Panc1 (cell line): Measurements from ENCODE around the gene ABI3BP. TPM values are rescaled to one million over a fixed set of nuclear protein-coding genes. Genes with fewer than 3 reads are reported as not detected.

Experiments
- ATAC-seq: fragments of 200-7000 bp; cut with Tn5 transposase; 2 replicates; pipeline ENCODE4 v1.9.1; 2020; ENCODE audit warnings: mild to moderate bottlenecking, moderate library complexity
- BruUV-seq: library from RNA; stranded (reverse); fragments of 400-500 nt; replicated peaks from 2 replicates; lab custom pipeline; 2021; lab: Mats Ljungman, UMichigan
- CTCF ChIA-PET: fragments of 300-600 bp; sonication (Branson Sonifier 250); formaldehyde crosslinking; loops from one replicate; lab custom pipeline; 2022; ENCODE audit warnings: antibody characterized with exemption; lab: Charles Lee
- POLR2A ChIA-PET: fragments of 300-600 bp; sonication (Branson Sonifier 250); formaldehyde crosslinking; loops from one replicate; lab custom pipeline; 2022; ENCODE audit warnings: antibody characterized with exemption; lab: Charles Lee
- DNase-seq: peaks from one replicate; pipeline ENCODE4 v3.0.0-alpha.2; 2010; ENCODE audit warnings: low read depth, low spot score
- H3K27ac ChIP-seq: 2 replicates; pipeline ENCODE4 v1.5.1; 2011; ENCODE audit warnings: mild to moderate bottlenecking, low read length, inconsistent platforms
- H3K27me3 ChIP-seq: fragments of 200-500 bp; sonication (Bioruptor generic); 2 replicates; pipeline ENCODE4 v1.6.0; 2014; ENCODE audit warnings: low read length, inconsistent platforms; ENCODE audit not compliant: control insufficient read depth, insufficient read depth
- H3K36me3 ChIP-seq: fragments of 200-500 bp; sonication (Bioruptor generic); 2 replicates; pipeline ENCODE4 v1.5.1; 2014; ENCODE audit warnings: inconsistent platforms, mild to moderate bottlenecking, low read length, moderate library complexity; ENCODE audit not compliant: control insufficient read depth, insufficient read depth
- H3K4me1 ChIP-seq: 2 replicates; pipeline ENCODE4 v1.5.1; 2011; ENCODE audit warnings: inconsistent platforms, mild to moderate bottlenecking, low read length, moderate library complexity; ENCODE audit not compliant: control insufficient read depth, insufficient read depth
- H3K4me3 ChIP-seq, 2 experiments: 2 replicates each; pipeline ENCODE4 v1.5.1; 2011 to 2012; ENCODE audit warnings: low read depth in 2 of 2, low read length in 2 of 2, mild to moderate bottlenecking in 2 of 2, inconsistent platforms in 1 of 2, moderate library complexity in 1 of 2
- H3K9me3 ChIP-seq: fragments of 200-500 bp; sonication (Bioruptor generic); 2 replicates; pipeline ENCODE4 v1.5.1; 2014; ENCODE audit warnings: low read depth, mild to moderate bottlenecking, inconsistent platforms, low read length, moderate library complexity; ENCODE audit not compliant: control insufficient read depth, insufficient read depth
- POLR2AphosphoS5 ChIP-seq: IDR thresholded peaks from 2 replicates; pipeline ENCODE4 v1.6.1; 2012; ENCODE audit warnings: mild to moderate bottlenecking, low read depth, low read length, moderate library complexity
- REST ChIP-seq, 2 experiments: IDR thresholded peaks; 2 replicates each; pipeline ENCODE4 v1.6.1; 2011 to 2012; ENCODE audit warnings: low read depth in 2 of 2, control low read depth in 1 of 2, low read length in 1 of 2, mild to moderate bottlenecking in 1 of 2, moderate library complexity in 1 of 2; ENCODE audit not compliant: insufficient read depth in 1 of 2
- SIN3A ChIP-seq: IDR thresholded peaks from 2 replicates; pipeline ENCODE4 v1.6.1; 2012; ENCODE audit warnings: low read depth, mild to moderate bottlenecking, low read length, moderate library complexity, borderline replicate concordance; ENCODE audit not compliant: insufficient read depth
- TCF7L2 ChIP-seq: IDR thresholded peaks from 2 replicates; pipeline ENCODE4 v1.6.1; 2011; ENCODE audit warnings: mild to moderate bottlenecking, low read depth, low read length, inconsistent platforms
- in situ Hi-C: cut with HindIII; loops from 2 replicates; pipeline ENCODE4 v1.10.0; 2016; ENCODE audit warnings: low sequenced_read_pairs, low pct_unique_long_range_greater_than_20kb
- intact Hi-C: fragments of 100-400 bp; cut with micrococcal nuclease; formaldehyde crosslinking; loops from one replicate; pipeline ENCODE4 v1.10.0; 2022; ENCODE audit not compliant: unreplicated experiment
- total RNA-seq: library from RNA; stranded (reverse); gene quantifications from one replicate; pipeline ENCODE4 v1.2.1, GENCODE V29; 2021; ENCODE audit not compliant: unreplicated experiment
- TF ChIP-seq, protein P1 (sequence below): fragments of 450-650 bp; IDR thresholded peaks from 2 replicates; pipeline ENCODE4 v1.5.1; 2017; ENCODE audit warnings: mild to moderate bottlenecking

ABI3BP gene
- total RNA-seq, 1 experiment from 2014 or later: 0.21 TPM

- H3K4me1 ChIP-seq: no peaks in the 10 kb centered on the region
- H3K27me3 ChIP-seq: no peaks in the 10 kb centered on the region
- no TSS peak for BruUV-seq
- POLR2A ChIA-PET: no interaction called here
- no peaks in the 10 kb centered on the region for H3K9me3 ChIP-seq
- in situ Hi-C loops (no loop called here), intact Hi-C loops (no loop called here)
- no peak overlapping the region for H3K4me3 ChIP-seq
- H3K27ac ChIP-seq: no peak overlapping the region
- H3K36me3 ChIP-seq: no peaks in the 10 kb centered on the region
- TF ChIP-seq SIN3A (no peak), REST (IDR thresholded peaks at IDR 0.05; ENCODE audit: insufficient read depth in 1 of 2, low read depth in 2 of 2, low read length in 1 of 2) (no peak), POLR2AphosphoS5 (no peak), TCF7L2 (no peak)
- TF ChIP-seq, protein P1, sequence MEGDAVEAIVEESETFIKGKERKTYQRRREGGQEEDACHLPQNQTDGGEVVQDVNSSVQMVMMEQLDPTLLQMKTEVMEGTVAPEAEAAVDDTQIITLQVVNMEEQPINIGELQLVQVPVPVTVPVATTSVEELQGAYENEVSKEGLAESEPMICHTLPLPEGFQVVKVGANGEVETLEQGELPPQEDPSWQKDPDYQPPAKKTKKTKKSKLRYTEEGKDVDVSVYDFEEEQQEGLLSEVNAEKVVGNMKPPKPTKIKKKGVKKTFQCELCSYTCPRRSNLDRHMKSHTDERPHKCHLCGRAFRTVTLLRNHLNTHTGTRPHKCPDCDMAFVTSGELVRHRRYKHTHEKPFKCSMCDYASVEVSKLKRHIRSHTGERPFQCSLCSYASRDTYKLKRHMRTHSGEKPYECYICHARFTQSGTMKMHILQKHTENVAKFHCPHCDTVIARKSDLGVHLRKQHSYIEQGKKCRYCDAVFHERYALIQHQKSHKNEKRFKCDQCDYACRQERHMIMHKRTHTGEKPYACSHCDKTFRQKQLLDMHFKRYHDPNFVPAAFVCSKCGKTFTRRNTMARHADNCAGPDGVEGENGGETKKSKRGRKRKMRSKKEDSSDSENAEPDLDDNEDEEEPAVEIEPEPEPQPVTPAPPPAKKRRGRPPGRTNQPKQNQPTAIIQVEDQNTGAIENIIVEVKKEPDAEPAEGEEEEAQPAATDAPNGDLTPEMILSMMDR: no peak
- CTCF ChIA-PET: interaction anchor here (0.5 kb wide), 1 partner anchor 30 kb away, joined by 5 read pairs; no protein-coding TSS in a partner anchor
- DNase-seq (no peak), ATAC-seq (no peak)
Observed at GRCh38 chr3:101026881-101027280, 33.7 kb upstream of the ABI3BP start.

DNA sequence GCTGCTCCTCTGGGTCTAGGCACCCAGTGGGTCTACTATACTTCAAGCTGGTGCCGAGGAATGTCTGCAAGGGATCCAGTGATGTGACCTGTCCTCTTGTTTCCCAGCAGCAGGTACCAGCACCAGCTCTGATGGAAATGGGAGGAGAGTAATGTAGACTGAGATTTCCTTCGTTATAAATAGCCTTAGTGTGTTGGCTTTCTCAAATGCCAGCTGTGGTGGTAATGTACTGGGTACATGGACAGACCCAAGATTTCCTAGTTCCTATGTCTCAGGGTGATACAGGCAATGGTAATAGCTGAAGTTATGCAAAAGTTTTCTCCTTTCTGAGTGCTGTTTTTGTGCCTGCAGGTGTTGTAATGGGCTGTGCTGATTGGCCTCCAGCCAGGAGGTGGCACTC is 33.0 kb upstream of the ABI3BP start:
- Histone ChIP-seq H3K36me3 (no peaks in the 10 kb centered on the region), H3K9me3 (no peaks in the 10 kb centered on the region), H3K27me3 (no peaks in the 10 kb centered on the region), H3K4me1 (no peaks in the 10 kb centered on the region), H3K4me3 (no peak overlapping the region), H3K27ac (no peak overlapping the region)
- ATAC-seq: no peak
- CTCF ChIA-PET: no interaction called here
- BruUV-seq: no TSS peak
- DNase-seq: no peak
- intact Hi-C loops: no loop called here
- TF ChIP-seq SIN3A (no peak), REST (IDR thresholded peaks at IDR 0.05; ENCODE audit: insufficient read depth in 1 of 2, low read depth in 2 of 2, low read length in 1 of 2) (no peak), POLR2AphosphoS5 (no peak), TCF7L2 (no peak)
- TF ChIP-seq, protein P1: no peak
- in situ Hi-C loops: no loop called here
- POLR2A ChIA-PET: no interaction called here
